GM12878 (cell line): ENCODE measurements around the gene IRF2BPL. TPM values are rescaled to one million over a fixed set of nuclear protein-coding genes. Genes with fewer than 3 reads are reported as not detected.
A peak's percentile ranks its signal among the peaks of the same experiment; 100 is the strongest.

Source experiments
- ATAC-seq: fragments of 200-7000 bp; cut with Tn5 transposase; 3 replicates; pipeline ENCODE4 v1.9.1; 2020; ENCODE audit warnings: mild to moderate bottlenecking, moderate library complexity
- BruUV-seq: library from RNA; stranded (reverse); fragments of 400-500 nt; replicated peaks from 2 replicates; lab custom pipeline; 2021; lab: Mats Ljungman, UMichigan
- CTCF ChIA-PET: fragments of 300-600 bp; sonication (Branson Sonifier 250); formaldehyde crosslinking; extraction: SDS; loops from one replicate; lab custom pipeline; 2021; ENCODE audit warnings: inconsistent platforms; lab: Yijun Ruan, JAX
- POLR2A ChIA-PET: fragments of 350-600 bp; formaldehyde crosslinking; extraction: SDS; loops from one replicate; lab custom pipeline; 2021; ENCODE audit warnings: inconsistent platforms; lab: Charles Lee
- RAD21 ChIA-PET: fragments of 300-600 bp; sonication (Branson Sonifier 250); formaldehyde crosslinking; loops from one replicate; lab custom pipeline; 2023; ENCODE audit warnings: antibody characterized with exemption; ENCODE audit not compliant: unreplicated experiment; lab: Charles Lee
- SMC1A ChIA-PET: fragments of 300-600 bp; sonication (Branson Sonifier 250); formaldehyde crosslinking; loops from one replicate; lab custom pipeline; 2023; ENCODE audit not compliant: unreplicated experiment, uncharacterized antibody; lab: Charles Lee
- DNase-seq: peaks from one replicate; pipeline ENCODE4 v3.0.0-alpha.2; 2011; ENCODE audit warnings: low read depth, low spot score
- FAIRE-seq: peaks from 3 replicates; lab custom pipeline; 2011; peaks lifted over from hg19 to GRCh38; lab: Jason Lieb, UNC
- H2AFZ ChIP-seq: 2 replicates; pipeline ENCODE4 v1.6.0; 2011; ENCODE audit warnings: low read depth, low read length, control low read depth; ENCODE audit not compliant: control insufficient read depth
- H3K27ac ChIP-seq: 2 replicates; pipeline ENCODE4 v1.5.1; 2011; ENCODE audit warnings: control low read depth; ENCODE audit not compliant: control insufficient read depth, insufficient read depth
- H3K27me3 ChIP-seq, 2 experiments: replicated peaks in 1 of 2; 2 replicates each; pipeline versions ENCODE4 v1.6.0 to v1.6.1; 2011; ENCODE audit warnings: low read length in 1 of 2; ENCODE audit not compliant: control insufficient read depth in 2 of 2, insufficient read depth in 2 of 2
- H3K36me3 ChIP-seq, 2 experiments: 2 replicates each; pipeline ENCODE4 v1.5.1; 2011; ENCODE audit warnings: low read length in 1 of 2; ENCODE audit not compliant: control insufficient read depth in 2 of 2, insufficient read depth in 2 of 2
- H3K4me1 ChIP-seq: 2 replicates; pipeline ENCODE4 v1.6.1; 2011; ENCODE audit warnings: mild to moderate bottlenecking, low read length, moderate library complexity, mixed read lengths; ENCODE audit not compliant: control insufficient read depth, insufficient read depth
- H3K4me2 ChIP-seq: 2 replicates; pipeline ENCODE4 v1.6.0; 2011; ENCODE audit warnings: control low read depth; ENCODE audit not compliant: control insufficient read depth, insufficient read depth
- H3K4me3 ChIP-seq: fragments of 200-600 bp; sonication (generic); 2 replicates; pipeline ENCODE4 v1.5.1; 2016
- H3K79me2 ChIP-seq: 2 replicates; pipeline ENCODE4 v1.6.0; 2011; ENCODE audit warnings: low read length; ENCODE audit not compliant: control insufficient read depth, insufficient read depth
- H3K9ac ChIP-seq: 2 replicates; pipeline ENCODE4 v1.8.0; 2011; ENCODE audit warnings: low read length, control low read depth, mixed read lengths; ENCODE audit not compliant: control insufficient read depth, insufficient read depth
- H3K9me3 ChIP-seq: replicated peaks from 3 replicates; pipeline ENCODE4 v1.5.1; 2011; ENCODE audit warnings: mild to moderate bottlenecking, low read length; ENCODE audit not compliant: control insufficient read depth, insufficient read depth
- H4K20me1 ChIP-seq: 2 replicates; pipeline ENCODE4 v1.6.0; 2011; ENCODE audit not compliant: control insufficient read depth, insufficient read depth
- ATF2 ChIP-seq: IDR thresholded peaks from 2 replicates; pipeline ENCODE4 v1.6.1; 2012; ENCODE audit warnings: low read length, inconsistent platforms
- CTCF ChIP-seq, 3 experiments: IDR thresholded peaks in 2 of 3; conservative IDR thresholded peaks in 1 of 3; 2 replicates each; pipeline ENCODE4 v1.5.1; 2011; ENCODE audit warnings: low read depth in 3 of 3, low read length in 3 of 3, mild to moderate bottlenecking in 3 of 3, control low read depth in 2 of 3, moderate library complexity in 2 of 3, inconsistent platforms in 1 of 3, mixed read lengths in 1 of 3; ENCODE audit not compliant: control insufficient read depth in 2 of 3, insufficient read depth in 1 of 3; ENCODE audit errors: extremely low read depth in 1 of 3
- FOS ChIP-seq: IDR thresholded peaks from 3 replicates; pipeline ENCODE4 v1.6.1; 2011; ENCODE audit warnings: borderline replicate concordance; ENCODE audit not compliant: insufficient read length; ENCODE audit errors: extremely low read depth
- MAX ChIP-seq: IDR thresholded peaks from 2 replicates; pipeline ENCODE4 v1.6.1; 2012; ENCODE audit warnings: low read depth, low read length, improper control_type of control experiment
- SIN3A ChIP-seq: IDR thresholded peaks from 2 replicates; pipeline ENCODE4 v1.6.1; 2012; ENCODE audit warnings: low read depth, low read length, improper control_type of control experiment
- SREBF1 ChIP-seq: IDR thresholded peaks from 2 replicates; pipeline ENCODE4 v1.6.1; 2012; ENCODE audit warnings: mild to moderate bottlenecking, low read length
- STAT1 ChIP-seq: fragments of 450-650 bp; conservative IDR thresholded peaks from 2 replicates; pipeline ENCODE4 v1.6.1; 2014; ENCODE audit warnings: antibody characterized with exemption, mild to moderate bottlenecking
- ZNF687 ChIP-seq: fragments of 450-650 bp; IDR thresholded peaks from 2 replicates; pipeline ENCODE4 v1.6.1; 2017; ENCODE audit warnings: mild to moderate bottlenecking, moderate library complexity
- WGBS: methylation state at CpG from one replicate; pipeline ENCODE4 v1.1.6; 2016; ENCODE audit warnings: low lambda C conversion rate; ENCODE audit not compliant: insufficient replicate concordance, insufficient coverage; ENCODE audit errors: missing lambda C conversion rate; 5-methylcytosine and 5-hydroxymethylcytosine counted together
- in situ Hi-C: fragments of 300-500 bp; cut with MboI; formaldehyde crosslinking; loops from 9 replicates; pipeline ENCODE4 v1.14.3; 2018; ENCODE audit warnings: mixed read lengths
- intact Hi-C: fragments of 100-400 bp; cut with micrococcal nuclease; formaldehyde crosslinking; loops from one replicate; pipeline ENCODE4 v1.14.2; 2022; ENCODE audit not compliant: unreplicated experiment
- polyA plus RNA-seq, 11 experiments: library from polyadenylated mRNA; depleted of rRNA in 4 of 11; unstranded in 6 of 11; stranded (reverse) in 5 of 11; fragments of >200 nt; fragmentation: Nextera tagmentation in 4 of 11; fragmentation: Illumina TruSeq in 1 of 11; extraction: Ambion mirVana in 4 of 11; extraction: Trizol in 1 of 11; gene quantifications; 1 replicate in 1 of 11; 2 replicates in 10 of 11; pipeline versions ENCODE4 v1.2.1 to v1.2.3, GENCODE V29; 2011 to 2016; ENCODE audit warnings: inconsistent platforms in 2 of 11, missing spikeins in 2 of 11, low read depth in 1 of 11
- total RNA-seq, 4 experiments: library from RNA; depleted of rRNA in 3 of 4; stranded (reverse); fragments of >200 nt in 3 of 4; fragmentation: Illumina TruSeq in 1 of 4; extraction: Trizol in 1 of 4; gene quantifications; 2 replicates each; pipeline versions ENCODE4 v1.2.1 to v1.2.3, GENCODE V29; 2013 to 2021

Gene IRF2BPL
- total and polyA plus RNA-seq, 10 of the 15 experiments (the other 5 are each of a cell fraction or from before 2014, with no cell fraction given), result 1.2 to 34.5 (median 3.1) TPM

GRCh38 chr14:77035267-77035666 lies 6.8 kb upstream of the IRF2BPL start:
- in situ Hi-C loops, result no loop called here

More at GRCh38 chr14:77035267-77035666, 6.8 kb upstream of the IRF2BPL start:
- ChIA-PET POLR2A (interaction anchor here (0.6 to 10.5 kb wide), 8 partner anchors 8 to 117 kb away, joined by 3 to 151 read pairs (median 8); no protein-coding TSS in a partner anchor), SMC1A (interaction anchor here (0.8 to 11.2 kb wide), 7 partner anchors 7 to 99 kb away, joined by 3 to 133 read pairs (median 26); no protein-coding TSS in a partner anchor), RAD21 (interaction anchor here (0.6 to 3.2 kb wide), 7 partner anchors 9 to 110 kb away, joined by 3 to 27 read pairs (median 8); no protein-coding TSS in a partner anchor), CTCF (interaction anchor here (0.5 to 3.3 kb wide), 5 partner anchors 18 to 123 kb away, joined by 3 to 11 read pairs (median 8); no protein-coding TSS in a partner anchor)
- ATAC-seq (no peak), FAIRE-seq (no peak), DNase-seq (no peak)
- no peaks in the 10 kb centered on the region for H4K20me1 ChIP-seq
- peaks cover 65% of the 10 kb centered on the region for H3K4me1 ChIP-seq
- H3K4me3 ChIP-seq, result no peak overlapping the region
- peak overlapping the region; percentile 25; the same call in 1 of the 2 replicates for H3K4me2 ChIP-seq
- H3K9ac ChIP-seq, result no peak overlapping the region
- TF ChIP-seq CTCF (IDR thresholded peaks at IDR 0.05 in 2 of 3, conservative IDR thresholded peaks at IDR 0.05 in 1 of 3; ENCODE audit: control insufficient read depth in 2 of 3, extremely low read depth in 1 of 3, insufficient read depth in 1 of 3, low read depth in 3 of 3, low read length in 3 of 3), result no peak
- TF ChIP-seq SREBF1, result no peak
- no peak for TF ChIP-seq STAT1
- TF ChIP-seq ATF2, result no peak
- TF ChIP-seq MAX, result no peak
- no peak for TF ChIP-seq FOS
- no peak for TF ChIP-seq ZNF687
- no peak for TF ChIP-seq SIN3A
- WGBS, result 98% methylated on average over 4 of the region's 4 CpGs
- H3K27ac ChIP-seq, result peak overlapping the region; percentile 81
- no peak overlapping the region for H2AFZ ChIP-seq
- peaks cover 10% of the 10 kb centered on the region for H3K79me2 ChIP-seq
- no TSS peak for BruUV-seq
- no peaks in the 10 kb centered on the region for H3K36me3 ChIP-seq
- intact Hi-C loops, result no loop called here
- no peaks in the 10 kb centered on the region for H3K9me3 ChIP-seq
- no peaks in the 10 kb centered on the region for H3K27me3 ChIP-seq
